22Rv1 (cell line): ENCODE data around the gene ZNF892.
"Not testable (repeated sequence)": the region's sequence is repeated elsewhere in the genome, so short reads cannot be mapped to it uniquely, and the experiment has no call there.

Source experiments
- H3K27ac ChIP-seq: fragments of 450-650 bp; 2 replicates; pipeline ENCODE4 v1.5.1; 2017
- CTCF ChIP-seq: fragments of 450-650 bp; IDR thresholded peaks from 2 replicates; pipeline ENCODE4 v1.5.1; 2017; ENCODE audit warnings: mild to moderate bottlenecking
- ZFX ChIP-seq: fragments of 450-650 bp; IDR thresholded peaks from 2 replicates; pipeline ENCODE4 v1.6.1; 2017; ENCODE audit warnings: antibody characterized with exemption, borderline replicate concordance

Gene ZNF892

DNA sequence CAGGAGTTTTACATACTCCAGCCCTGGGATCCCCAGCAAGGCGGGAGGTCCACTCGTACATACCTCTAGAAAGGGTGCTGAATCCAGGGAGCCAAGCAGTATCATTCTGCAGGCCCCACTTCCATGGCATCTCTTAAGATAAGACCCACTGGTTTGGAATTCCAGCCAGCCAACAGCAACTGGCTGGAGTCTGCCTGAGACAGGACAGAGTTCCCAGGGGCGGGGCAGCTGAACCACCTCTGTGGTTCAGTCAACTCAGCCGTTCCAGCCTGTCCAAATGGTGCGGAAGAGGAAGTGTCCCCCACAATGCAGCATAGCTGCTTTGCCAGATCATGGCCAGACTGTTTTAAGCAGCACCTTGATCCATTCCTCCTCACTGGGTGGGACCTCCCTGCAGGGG is 33.2 kb downstream of the ZNF892 start:
- H3K27ac ChIP-seq: no peak overlapping the region
- TF ChIP-seq ZFX: no peak
- no peak for TF ChIP-seq CTCF

GRCh38 chr2:95242084-95242483 is 34.8 kb downstream of the ZNF892 start:
- H3K27ac ChIP-seq: not testable (repeated sequence)
